NCI-H748 (cell line): ENCODE measurements around the gene NEK1.

Source experiments
- DNase-seq: peaks from one replicate; lab custom pipeline; 2025; ENCODE audit not compliant: unreplicated experiment; lab: John Stamatoyannopoulos, UW

Gene NEK1

GRCh38 chr4:169383724-169384123 lies 228.7 kb downstream of the NEK1 start:
- DNase-seq: no peak

DNA sequence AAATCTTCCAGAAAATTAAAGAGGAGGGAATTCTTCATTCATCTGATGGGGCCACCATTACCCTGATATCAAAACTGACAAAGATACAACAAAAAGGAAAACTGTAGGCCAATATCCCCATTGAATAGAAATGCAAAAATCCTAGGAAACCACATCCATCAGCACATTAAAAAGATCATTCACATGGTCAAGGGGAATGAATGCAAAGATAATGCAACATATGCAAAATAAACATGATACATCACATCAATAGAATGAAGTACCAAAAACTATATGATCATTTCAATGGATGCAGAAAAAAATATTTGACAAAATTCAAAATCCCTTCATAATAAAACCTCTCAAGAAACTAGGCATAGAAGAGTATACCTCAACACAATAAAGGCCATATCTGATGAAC lies 232.7 kb downstream of the NEK1 start:
- DNase-seq: no peak

DNA sequence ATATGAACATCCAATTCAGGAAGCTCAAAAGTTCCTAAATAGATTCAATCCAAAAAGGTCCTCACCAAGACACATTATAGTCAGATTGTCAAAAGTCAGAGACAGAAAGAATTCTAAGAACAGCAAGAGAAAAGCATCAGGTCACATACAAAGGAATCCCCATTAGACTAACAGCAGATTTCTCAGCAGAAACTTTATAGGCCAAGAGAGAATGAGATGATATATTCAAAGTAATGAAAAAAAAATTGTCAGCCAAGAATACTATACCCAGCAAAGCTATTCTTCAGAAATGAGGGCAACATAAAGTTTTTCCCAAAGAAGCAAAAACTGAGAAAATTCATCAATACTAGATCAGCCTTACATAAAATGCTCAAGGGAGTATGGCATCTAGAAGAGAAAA lies 235.0 kb downstream of the NEK1 start:
- no peak for DNase-seq

DNA sequence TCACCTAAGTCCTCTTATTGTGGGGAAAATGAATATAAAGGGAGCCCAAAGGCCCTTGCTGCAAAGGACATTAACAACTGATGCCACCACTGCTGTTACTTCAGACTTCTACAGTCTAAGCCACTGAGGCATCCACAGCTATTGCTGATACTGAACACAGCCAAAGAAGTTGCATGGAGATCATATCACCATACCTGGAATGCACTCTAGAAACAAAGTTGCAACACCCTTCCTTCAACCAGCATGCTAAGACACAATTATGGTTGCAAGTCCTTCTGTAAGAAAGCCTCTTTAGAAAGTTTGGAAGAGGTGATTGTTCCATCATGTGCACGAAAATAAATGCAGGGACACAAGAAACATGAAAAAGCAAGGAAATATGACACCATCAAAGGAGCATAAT lies 236.0 kb downstream of the NEK1 start:
- no peak for DNase-seq

DNA sequence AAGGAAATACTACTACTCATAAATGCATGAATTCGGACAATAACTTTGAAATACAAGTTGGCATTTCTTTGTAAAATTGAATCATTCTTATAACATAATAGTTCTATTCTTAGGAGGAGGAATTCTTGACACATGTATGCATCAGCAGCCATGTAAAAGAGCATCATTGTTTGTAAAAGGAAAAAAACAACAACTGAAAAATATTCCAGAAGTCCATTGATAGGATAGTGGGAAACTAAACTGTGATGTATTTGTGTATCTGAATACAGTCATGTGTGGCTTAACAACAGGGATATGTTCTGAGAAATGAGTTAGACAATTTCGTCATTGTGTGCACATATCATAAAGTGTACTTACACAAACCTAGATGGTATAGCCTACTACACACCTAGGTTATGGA lies 239.6 kb downstream of the NEK1 start:
- no peak for DNase-seq

GRCh38 chr4:169369634-169370033 lies 242.7 kb downstream of the NEK1 start:
- no peak for DNase-seq

DNA sequence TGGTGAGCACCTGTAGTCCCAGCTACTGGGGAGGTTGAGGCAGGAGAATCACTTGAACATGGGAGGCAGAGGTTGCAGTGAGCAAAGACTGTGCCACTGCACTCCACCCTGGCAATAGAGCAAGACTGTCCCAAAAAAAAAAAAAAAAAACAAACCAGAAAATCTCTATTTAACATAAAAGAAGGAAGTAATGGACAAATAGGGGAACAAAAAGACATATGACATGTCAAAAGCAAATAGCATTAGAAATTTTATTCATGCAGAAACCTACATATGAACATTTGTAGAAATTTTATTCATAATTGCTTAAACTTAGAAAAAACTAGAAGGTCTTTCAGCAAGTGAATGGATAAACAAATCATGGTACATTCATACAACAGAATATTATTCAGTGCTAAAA lies 244.6 kb downstream of the NEK1 start:
- no peak for DNase-seq

DNA sequence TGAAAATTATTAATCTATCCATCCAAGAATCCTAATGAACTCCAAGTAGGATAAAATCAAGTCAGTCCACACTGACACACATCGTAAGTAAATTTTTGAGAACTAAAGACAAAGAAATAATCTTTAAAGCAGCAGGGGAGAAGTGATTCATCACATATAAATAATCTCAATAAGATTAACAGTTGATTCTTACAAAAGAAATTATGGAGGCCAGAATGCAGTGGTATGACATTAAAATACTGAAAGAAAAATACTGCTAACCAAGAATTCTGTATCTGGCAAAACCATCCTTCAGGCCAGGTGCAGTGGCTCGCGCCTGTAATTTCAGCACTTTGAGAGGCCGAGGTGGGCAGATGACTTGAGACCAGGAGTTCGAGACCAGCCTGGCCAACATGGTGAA lies 245.6 kb downstream of the NEK1 start:
- DNase-seq: no peak

DNA sequence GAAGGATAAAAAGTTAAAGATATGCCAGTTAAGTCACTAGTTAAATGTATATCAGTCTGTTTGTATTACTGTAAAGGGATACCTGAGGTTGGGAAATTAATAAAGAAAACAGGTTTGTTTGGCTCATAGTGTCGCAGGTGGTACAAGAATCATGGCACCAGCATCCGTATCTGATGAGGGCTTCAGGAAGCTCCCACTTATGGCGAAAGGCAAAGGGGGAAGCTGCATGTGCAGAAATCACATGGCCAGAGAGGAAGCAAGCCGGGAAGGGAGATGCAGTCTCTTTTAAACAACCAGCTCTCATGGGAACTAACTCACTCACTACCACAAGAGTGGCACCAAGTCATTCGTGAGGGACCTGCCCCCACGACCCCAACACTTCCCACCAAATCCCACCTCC lies 249.8 kb downstream of the NEK1 start:
- DNase-seq: peak; percentile 3

DNA sequence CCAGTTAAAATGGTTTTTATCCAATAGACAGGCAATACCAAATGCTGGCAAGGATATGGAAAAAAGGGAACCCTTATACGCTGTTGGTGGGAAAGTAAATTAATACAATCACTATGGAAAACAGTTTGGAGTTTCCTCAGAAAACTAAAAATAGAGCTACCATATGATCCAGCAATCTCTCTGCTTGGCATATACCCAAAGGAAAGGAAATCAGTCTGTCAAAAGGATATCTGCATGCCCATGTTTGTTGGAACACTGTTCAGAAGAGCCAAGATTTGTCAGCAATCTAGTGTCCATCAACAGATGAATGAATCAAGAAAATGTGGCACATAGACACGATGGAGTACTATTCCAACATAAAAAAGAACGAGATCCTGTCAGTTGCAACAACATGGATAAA lies 250.6 kb downstream of the NEK1 start:
- no peak for DNase-seq

DNA sequence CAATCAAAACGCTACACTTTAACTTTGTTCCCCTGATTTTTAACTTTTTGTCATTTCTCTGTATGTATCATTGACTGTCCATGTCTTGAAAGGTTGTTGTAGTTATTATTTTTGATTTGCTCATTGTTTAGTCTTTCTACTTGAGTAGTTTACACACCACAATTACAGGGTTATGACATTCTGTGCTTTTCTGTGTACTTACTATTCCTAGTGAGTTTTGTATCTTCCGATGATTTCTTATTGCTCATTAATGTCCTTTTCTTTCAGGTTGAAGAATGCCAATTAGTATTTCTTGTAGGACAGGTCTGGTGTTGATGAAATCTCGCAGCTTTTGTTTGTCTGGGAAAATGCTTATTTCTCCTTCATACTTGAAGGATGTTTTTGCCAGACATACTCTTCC lies 252.4 kb downstream of the NEK1 start:
- no peak for DNase-seq

DNA sequence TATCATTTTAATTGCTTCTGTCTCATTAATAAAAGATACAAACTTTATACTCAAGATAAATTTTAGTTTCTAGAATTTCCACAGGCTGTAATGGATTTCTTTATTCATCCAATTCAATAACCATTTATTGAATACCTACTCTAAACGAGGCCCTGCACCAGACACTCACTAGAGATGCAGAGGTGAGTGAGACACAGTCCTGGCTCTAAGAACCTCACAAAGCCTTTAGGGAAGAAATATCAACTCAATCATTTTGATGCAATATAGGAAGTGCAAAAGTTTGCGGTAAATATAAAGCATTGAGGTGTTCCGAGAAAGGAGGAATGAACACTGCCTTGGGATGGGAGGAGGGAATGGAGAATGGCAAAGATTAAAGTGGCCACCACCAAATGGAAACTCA lies 260.0 kb downstream of the NEK1 start:
- no peak for DNase-seq

GRCh38 chr4:169351872-169352271 lies 260.5 kb downstream of the NEK1 start:
- no peak for DNase-seq

DNA sequence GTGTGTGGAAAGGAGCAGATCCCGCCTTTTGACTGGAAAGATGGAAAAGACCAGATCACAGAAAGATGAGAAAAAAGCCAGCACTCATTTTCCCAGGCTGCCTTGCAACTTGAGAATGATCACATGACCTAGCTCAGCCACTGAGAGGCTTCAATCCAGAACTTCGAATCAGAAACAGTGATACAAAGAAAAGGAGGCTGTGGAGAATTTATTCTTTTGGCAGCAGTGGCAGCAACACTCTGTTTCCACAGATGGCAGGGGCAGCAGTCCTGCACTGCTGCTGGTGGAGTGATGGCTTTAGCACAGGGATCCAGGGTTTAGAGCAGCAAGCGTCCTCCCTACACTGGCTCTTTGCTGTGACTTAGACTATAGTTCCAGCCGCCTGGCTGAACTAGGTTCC lies 263.8 kb downstream of the NEK1 start:
- no peak for DNase-seq

DNA sequence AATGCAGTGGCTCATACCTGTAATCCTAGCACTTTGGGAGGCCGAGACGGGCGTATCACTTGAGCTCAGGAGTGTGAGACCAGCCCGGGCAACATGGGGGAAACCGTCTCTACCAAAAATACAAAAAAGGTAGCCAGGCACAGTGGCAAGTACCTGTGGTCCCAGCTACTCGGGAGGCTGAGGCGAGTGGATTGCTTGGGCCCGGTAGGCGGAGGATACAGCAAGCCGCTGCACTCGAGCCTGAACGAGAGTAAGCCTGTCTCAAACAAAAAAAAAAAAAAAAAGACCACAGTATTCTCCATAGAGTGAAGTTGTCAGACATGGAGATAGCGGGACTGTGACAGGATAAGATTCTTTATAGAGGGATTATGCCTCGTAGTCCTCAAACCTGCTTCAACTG lies 265.5 kb downstream of the NEK1 start:
- DNase-seq: no peak

GRCh38 chr4:169345316-169345721 lies 267.1 kb downstream of the NEK1 start:
- no peak for DNase-seq
